HepG2 (cell line): ENCODE measurements around the gene ABHD1. TPM values are rescaled to one million over a fixed set of nuclear protein-coding genes. Genes with fewer than 3 reads are reported as not detected.
A peak's percentile ranks its signal among the peaks of the same experiment; 100 is the strongest.

Experiments used
- ARID2 ChIP-seq: sonication (generic); formaldehyde crosslinking; IDR thresholded peaks from 2 replicates; pipeline ENCODE4 v1.8.1; 2022; ENCODE audit warnings: mild to moderate bottlenecking, missing genetic modification reagents, borderline replicate concordance
- ATF7 ChIP-seq, 2 experiments: fragments of 450-650 bp in 1 of 2; sonication (generic) in 1 of 2; formaldehyde crosslinking in 1 of 2; IDR thresholded peaks; 2 replicates each; pipeline versions ENCODE4 v1.4.0 to v1.6.1; 2016 to 2020; ENCODE audit warnings: antibody characterized with exemption in 1 of 2, mild to moderate bottlenecking in 1 of 2, missing genetic modification reagents in 1 of 2
- CREB1 ChIP-seq, 2 experiments: fragments of 450-650 bp in 1 of 2; IDR thresholded peaks; 2 replicates each; pipeline ENCODE4 v1.6.1; 2016 to 2017; ENCODE audit warnings: control low read depth in 1 of 2, mild to moderate bottlenecking in 1 of 2, missing compliant biosample characterization in 1 of 2, missing genetic modification characterization in 1 of 2
- HCFC1 ChIP-seq: fragments of 150-350 bp; IDR thresholded peaks from 2 replicates; pipeline ENCODE4 v1.6.1; 2014; ENCODE audit warnings: low read depth, low read length
- IRF2 ChIP-seq: IDR thresholded peaks from 2 replicates; pipeline ENCODE4 v1.6.1; 2018; ENCODE audit warnings: missing genetic modification reagents, missing compliant biosample characterization
- KAT8 ChIP-seq: IDR thresholded peaks from 2 replicates; pipeline ENCODE4 v1.6.1; 2016; ENCODE audit warnings: missing genetic modification reagents, missing compliant biosample characterization
- LCORL ChIP-seq, 2 experiments: fragments of 450-650 bp in 1 of 2; sonication (generic) in 1 of 2; formaldehyde crosslinking in 1 of 2; IDR thresholded peaks; 2 replicates each; pipeline versions ENCODE4 v1.5.0 to v1.6.1; 2017 to 2020; ENCODE audit warnings: antibody characterized with exemption in 1 of 2, missing genetic modification reagents in 1 of 2
- NPAS2 ChIP-seq: sonication (generic); formaldehyde crosslinking; IDR thresholded peaks from 2 replicates; pipeline ENCODE4 v1.8.0; 2022; ENCODE audit warnings: mild to moderate bottlenecking, missing genetic modification reagents, borderline replicate concordance
- PHF21A ChIP-seq: sonication (generic); formaldehyde crosslinking; IDR thresholded peaks from 2 replicates; pipeline ENCODE4 v1.5.0; 2020; ENCODE audit warnings: mild to moderate bottlenecking, missing genetic modification reagents
- PTBP1 ChIP-seq: fragments of 200-400 bp; formaldehyde crosslinking; IDR thresholded peaks from 2 replicates; pipeline ENCODE4 v1.6.1; 2018; ENCODE audit warnings: low read length, low read depth; ENCODE audit not compliant: poor library complexity, severe bottlenecking
- RBM39 ChIP-seq: fragments of 200-400 bp; formaldehyde crosslinking; IDR thresholded peaks from one replicate; pipeline ENCODE4 v1.6.1; 2018; ENCODE audit warnings: antibody characterized with exemption, mild to moderate bottlenecking, low read depth, low read length; ENCODE audit not compliant: poor library complexity, severe bottlenecking
- REL ChIP-seq: sonication (generic); formaldehyde crosslinking; conservative IDR thresholded peaks from 2 replicates; pipeline ENCODE4 v1.8.0; 2022; ENCODE audit warnings: mild to moderate bottlenecking, missing genetic modification reagents, moderate library complexity
- TOE1 ChIP-seq: sonication (generic); formaldehyde crosslinking; IDR thresholded peaks from 2 replicates; pipeline ENCODE4 v1.4.0; 2020; ENCODE audit warnings: mild to moderate bottlenecking, missing genetic modification reagents
- ZNF589 ChIP-seq: sonication (generic); formaldehyde crosslinking; conservative IDR thresholded peaks from 2 replicates; pipeline ENCODE4 v1.8.0; 2022; ENCODE audit warnings: mild to moderate bottlenecking, moderate library complexity, missing genetic modification reagents
- ZNF816 ChIP-seq: sonication (generic); formaldehyde crosslinking; IDR thresholded peaks from 2 replicates; pipeline ENCODE4 v1.8.0; 2022; ENCODE audit warnings: missing genetic modification reagents, mild to moderate bottlenecking, borderline replicate concordance
- polyA plus RNA-seq, 8 experiments: library from polyadenylated mRNA; depleted of rRNA in 3 of 8; stranded (reverse) in 7 of 8; unstranded in 1 of 8; fragments of >200 nt; fragmentation: Illumina TruSeq in 4 of 8; extraction: Trizol in 4 of 8; gene quantifications; 2 replicates each; pipeline versions ENCODE4 v1.2.1 to v1.2.3, GENCODE V29; 2011 to 2016; ENCODE audit warnings: low read depth in 4 of 8, missing spikeins in 1 of 8, mixed read lengths in 1 of 8; ENCODE audit not compliant: insufficient read depth in 1 of 8
- total RNA-seq, 5 experiments: library from RNA; depleted of rRNA; stranded (reverse); fragments of >200 nt; fragmentation: Illumina TruSeq; extraction: Trizol; gene quantifications; 2 replicates each; pipeline ENCODE4 v1.2.3, GENCODE V29; 2016; ENCODE audit warnings: low read depth in 1 of 5
- TF ChIP-seq, protein P1 (sequence below): IDR thresholded peaks from 2 replicates; pipeline ENCODE4 v1.6.1; 2018; ENCODE audit warnings: missing genetic modification reagents, mild to moderate bottlenecking, missing compliant biosample characterization
- TF ChIP-seq, protein P2 (sequence below): sonication (generic); formaldehyde crosslinking; IDR thresholded peaks from 2 replicates; pipeline ENCODE4 v1.4.0; 2020; ENCODE audit warnings: mild to moderate bottlenecking, missing genetic modification reagents
- TF ChIP-seq, protein P3 (sequence below): sonication (generic); formaldehyde crosslinking; IDR thresholded peaks from 2 replicates; pipeline ENCODE4 v1.5.0; 2020; ENCODE audit warnings: mild to moderate bottlenecking, missing genetic modification reagents
- TF ChIP-seq, protein P4 (sequence below): sonication (generic); formaldehyde crosslinking; IDR thresholded peaks from 2 replicates; pipeline ENCODE4 v1.4.0; 2020; ENCODE audit warnings: missing genetic modification reagents
- TF ChIP-seq, protein P5 (sequence below): IDR thresholded peaks from 2 replicates; pipeline ENCODE4 v1.6.1; 2016; ENCODE audit warnings: low read depth, control low read depth

The ABHD1 gene
- total and polyA plus RNA-seq, 2 of the 13 experiments (the other 11 are each of a cell fraction or from before 2014, with no cell fraction given), result 0.04 to 0.81 TPM

DNA sequence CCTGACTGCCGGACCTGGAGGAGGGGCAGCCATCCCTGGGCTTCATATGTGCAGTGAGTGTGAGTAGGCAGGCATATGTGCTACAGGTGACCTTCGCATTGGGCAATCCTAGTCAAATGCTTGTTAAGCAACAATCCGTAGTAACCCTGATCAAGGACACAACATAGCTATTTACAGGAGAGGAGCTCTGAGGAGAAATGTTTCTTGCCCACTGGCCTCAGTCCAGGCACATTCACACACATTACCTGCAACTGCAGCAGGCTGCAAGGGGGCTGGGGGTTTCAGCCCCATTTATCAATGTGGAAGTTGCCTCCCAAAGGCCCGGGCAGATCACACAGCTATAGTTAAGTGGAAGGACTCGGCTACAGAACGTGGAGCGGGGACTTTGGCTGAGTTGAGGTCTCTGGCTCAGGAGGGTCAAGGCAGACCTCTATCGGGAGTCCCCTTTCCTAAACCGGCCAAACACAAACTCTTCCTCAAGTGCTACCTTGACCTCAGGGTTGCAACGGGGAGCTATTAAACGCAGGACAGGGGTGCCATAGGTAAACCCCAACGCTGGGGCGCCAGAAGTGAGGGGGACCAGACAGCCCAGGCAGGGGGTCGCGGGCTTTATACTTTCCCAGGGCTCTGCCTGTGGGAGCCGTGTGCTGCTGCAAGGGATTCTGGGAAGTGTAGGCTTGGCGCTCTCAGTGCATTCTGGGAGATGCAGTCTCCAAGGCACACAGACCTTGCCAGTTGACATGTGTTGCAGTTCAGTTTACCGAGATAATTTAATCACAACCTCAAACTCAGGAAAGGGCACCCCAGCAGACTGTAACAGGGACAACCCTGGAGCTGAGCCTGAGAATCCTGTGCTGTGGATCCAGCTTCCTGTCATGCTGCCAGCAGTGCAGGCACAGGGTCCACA lies 27.6 kb upstream of the ABHD1 start (continued):
- TF ChIP-seq, protein P1, sequence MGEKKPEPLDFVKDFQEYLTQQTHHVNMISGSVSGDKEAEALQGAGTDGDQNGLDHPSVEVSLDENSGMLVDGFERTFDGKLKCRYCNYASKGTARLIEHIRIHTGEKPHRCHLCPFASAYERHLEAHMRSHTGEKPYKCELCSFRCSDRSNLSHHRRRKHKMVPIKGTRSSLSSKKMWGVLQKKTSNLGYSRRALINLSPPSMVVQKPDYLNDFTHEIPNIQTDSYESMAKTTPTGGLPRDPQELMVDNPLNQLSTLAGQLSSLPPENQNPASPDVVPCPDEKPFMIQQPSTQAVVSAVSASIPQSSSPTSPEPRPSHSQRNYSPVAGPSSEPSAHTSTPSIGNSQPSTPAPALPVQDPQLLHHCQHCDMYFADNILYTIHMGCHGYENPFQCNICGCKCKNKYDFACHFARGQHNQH (CRISPR knock-in tag), result peak; percentile 97
- TF ChIP-seq PHF21A (peak; percentile 91), REL (CRISPR knock-in tag) (no peak), PTBP1 (no peak), ZNF589 (CRISPR knock-in tag) (peak; percentile 81; the same call in 1 of the 2 replicates), IRF2 (CRISPR knock-in tag) (peak; percentile 95), HCFC1 (peak; percentile 84), RBM39 (no peak), ARID2 (peak; percentile 81), ATF7 (IDR thresholded peaks at IDR 0.05) (0 out of 2 replicates have a peak, but pooled peaks have one; percentile 8), ATF7 (CRISPR knock-in tag; IDR thresholded peaks at IDR 0.05) (peak; percentile 17; the same call in 1 of the 2 replicates), CREB1 (IDR thresholded peaks at IDR 0.05) (no peak), CREB1 (CRISPR knock-in tag; IDR thresholded peaks at IDR 0.05) (no peak), LCORL (IDR thresholded peaks at IDR 0.05) (no peak), LCORL (CRISPR knock-in tag; IDR thresholded peaks at IDR 0.05) (peak; percentile 97), TOE1 (CRISPR knock-in tag) (no peak), ZNF816 (peak; percentile 74; the same call in 1 of the 2 replicates), KAT8 (peak; percentile 78), NPAS2 (CRISPR knock-in tag) (no peak)
- TF ChIP-seq, protein P2, sequence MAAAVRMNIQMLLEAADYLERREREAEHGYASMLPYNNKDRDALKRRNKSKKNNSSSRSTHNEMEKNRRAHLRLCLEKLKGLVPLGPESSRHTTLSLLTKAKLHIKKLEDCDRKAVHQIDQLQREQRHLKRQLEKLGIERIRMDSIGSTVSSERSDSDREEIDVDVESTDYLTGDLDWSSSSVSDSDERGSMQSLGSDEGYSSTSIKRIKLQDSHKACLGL (CRISPR knock-in tag), result peak; percentile 65; the same call in 1 of the 2 replicates
- TF ChIP-seq, protein P3, sequence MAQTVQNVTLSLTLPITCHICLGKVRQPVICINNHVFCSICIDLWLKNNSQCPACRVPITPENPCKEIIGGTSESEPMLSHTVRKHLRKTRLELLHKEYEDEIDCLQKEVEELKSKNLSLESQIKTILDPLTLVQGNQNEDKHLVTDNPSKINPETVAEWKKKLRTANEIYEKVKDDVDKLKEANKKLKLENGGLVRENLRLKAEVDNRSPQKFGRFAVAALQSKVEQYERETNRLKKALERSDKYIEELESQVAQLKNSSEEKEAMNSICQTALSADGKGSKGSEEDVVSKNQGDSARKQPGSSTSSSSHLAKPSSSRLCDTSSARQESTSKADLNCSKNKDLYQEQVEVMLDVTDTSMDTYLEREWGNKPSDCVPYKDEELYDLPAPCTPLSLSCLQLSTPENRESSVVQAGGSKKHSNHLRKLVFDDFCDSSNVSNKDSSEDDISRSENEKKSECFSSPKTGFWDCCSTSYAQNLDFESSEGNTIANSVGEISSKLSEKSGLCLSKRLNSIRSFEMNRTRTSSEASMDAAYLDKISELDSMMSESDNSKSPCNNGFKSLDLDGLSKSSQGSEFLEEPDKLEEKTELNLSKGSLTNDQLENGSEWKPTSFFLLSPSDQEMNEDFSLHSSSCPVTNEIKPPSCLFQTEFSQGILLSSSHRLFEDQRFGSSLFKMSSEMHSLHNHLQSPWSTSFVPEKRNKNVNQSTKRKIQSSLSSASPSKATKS (CRISPR knock-in tag), result no peak
- TF ChIP-seq, protein P4, sequence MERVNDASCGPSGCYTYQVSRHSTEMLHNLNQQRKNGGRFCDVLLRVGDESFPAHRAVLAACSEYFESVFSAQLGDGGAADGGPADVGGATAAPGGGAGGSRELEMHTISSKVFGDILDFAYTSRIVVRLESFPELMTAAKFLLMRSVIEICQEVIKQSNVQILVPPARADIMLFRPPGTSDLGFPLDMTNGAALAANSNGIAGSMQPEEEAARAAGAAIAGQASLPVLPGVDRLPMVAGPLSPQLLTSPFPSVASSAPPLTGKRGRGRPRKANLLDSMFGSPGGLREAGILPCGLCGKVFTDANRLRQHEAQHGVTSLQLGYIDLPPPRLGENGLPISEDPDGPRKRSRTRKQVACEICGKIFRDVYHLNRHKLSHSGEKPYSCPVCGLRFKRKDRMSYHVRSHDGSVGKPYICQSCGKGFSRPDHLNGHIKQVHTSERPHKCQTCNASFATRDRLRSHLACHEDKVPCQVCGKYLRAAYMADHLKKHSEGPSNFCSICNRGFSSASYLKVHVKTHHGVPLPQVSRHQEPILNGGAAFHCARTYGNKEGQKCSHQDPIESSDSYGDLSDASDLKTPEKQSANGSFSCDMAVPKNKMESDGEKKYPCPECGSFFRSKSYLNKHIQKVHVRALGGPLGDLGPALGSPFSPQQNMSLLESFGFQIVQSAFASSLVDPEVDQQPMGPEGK (CRISPR knock-in tag), result peak; percentile 91
- TF ChIP-seq, protein P5, sequence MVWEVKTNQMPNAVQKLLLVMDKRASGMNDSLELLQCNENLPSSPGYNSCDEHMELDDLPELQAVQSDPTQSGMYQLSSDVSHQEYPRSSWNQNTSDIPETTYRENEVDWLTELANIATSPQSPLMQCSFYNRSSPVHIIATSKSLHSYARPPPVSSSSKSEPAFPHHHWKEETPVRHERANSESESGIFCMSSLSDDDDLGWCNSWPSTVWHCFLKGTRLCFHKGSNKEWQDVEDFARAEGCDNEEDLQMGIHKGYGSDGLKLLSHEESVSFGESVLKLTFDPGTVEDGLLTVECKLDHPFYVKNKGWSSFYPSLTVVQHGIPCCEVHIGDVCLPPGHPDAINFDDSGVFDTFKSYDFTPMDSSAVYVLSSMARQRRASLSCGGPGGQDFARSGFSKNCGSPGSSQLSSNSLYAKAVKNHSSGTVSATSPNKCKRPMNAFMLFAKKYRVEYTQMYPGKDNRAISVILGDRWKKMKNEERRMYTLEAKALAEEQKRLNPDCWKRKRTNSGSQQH (CRISPR knock-in tag), result peak; percentile 78; the same call in 1 of the 2 replicates
